Measurements from ENCODE around the gene ODR4.
"Not testable (repeated sequence)": the region's sequence is repeated elsewhere in the genome, so short reads cannot be mapped to it uniquely, and the experiment has no call there.

The ODR4 gene

GRCh38 chr1:186424539-186424938 is 48.9 kb downstream of the ODR4 start:
- DNase-seq, result no peak

- no peak for DNase-seq
Measured at GRCh38 chr1:186426118-186426517, 50.5 kb downstream of the ODR4 start.

GRCh38 chr1:186429017-186429416 is 53.4 kb downstream of the ODR4 start:
- DNase-seq, result no peak

GRCh38 chr1:186435336-186435735 is 59.7 kb downstream of the ODR4 start:
- no peak for DNase-seq

GRCh38 chr1:186438567-186438966 is 62.9 kb downstream of the ODR4 start:
- no peak for DNase-seq

- no peak for DNase-seq
Measured at GRCh38 chr1:186440584-186440983, 64.9 kb downstream of the ODR4 start.

- DNase-seq, result no peak
Measured at GRCh38 chr1:186442651-186443375, 67.2 kb downstream of the ODR4 start.

- DNase-seq, result no peak
Measured at GRCh38 chr1:186443638-186444037, 68.0 kb downstream of the ODR4 start.

GRCh38 chr1:186446152-186446551 is 70.5 kb downstream of the ODR4 start:
- DNase-seq, result no peak

- no peak for DNase-seq
Measured at GRCh38 chr1:186454981-186455380, 79.3 kb downstream of the ODR4 start.

- no peak for DNase-seq
Measured at GRCh38 chr1:186456729-186457255, 81.2 kb downstream of the ODR4 start.

- DNase-seq, result not testable (repeated sequence)
Measured at GRCh38 chr1:186459161-186459560, 83.5 kb downstream of the ODR4 start.

GRCh38 chr1:186461014-186461413 is 85.4 kb downstream of the ODR4 start, which contains the start of gene PDC:
Gene PDC, minus strand, starts transcription at chr1:186461114. Its CDS starts 11,655 bp downstream, at chr1:186449459.
- no peak for DNase-seq

- DNase-seq, result no peak
Measured at GRCh38 chr1:186463511-186463910, 87.9 kb downstream of the ODR4 start.

- DNase-seq, result no peak
Measured at GRCh38 chr1:186463926-186464325, 88.3 kb downstream of the ODR4 start.

GRCh38 chr1:186465491-186465890 is 89.9 kb downstream of the ODR4 start:
- not testable (repeated sequence) for DNase-seq

GRCh38 chr1:186465946-186466345 is 90.3 kb downstream of the ODR4 start:
- no peak for DNase-seq

Data from NCI-H1694 (cell line).